H9 (cell line): ENCODE measurements around the gene BAZ2A. TPM values are rescaled to one million over a fixed set of nuclear protein-coding genes. Genes with fewer than 3 reads are reported as not detected.

Experiments used
- DNase-seq: peaks from one replicate; pipeline ENCODE4 v3.0.0-alpha.2; 2017
- H2AFZ ChIP-seq: one replicate; pipeline ENCODE4 v1.6.1; 2013; ENCODE audit warnings: mild to moderate bottlenecking, low read length, control low read depth, moderate library complexity
- H2AK5ac ChIP-seq: 2 replicates; pipeline ENCODE4 v1.6.1; 2013; ENCODE audit warnings: low read length, control low read depth, mixed read lengths; ENCODE audit not compliant: insufficient read length
- H2BK120ac ChIP-seq: one replicate; pipeline ENCODE4 v1.6.1; 2013; ENCODE audit warnings: low read depth, mild to moderate bottlenecking, low read length, control low read depth, inconsistent platforms; ENCODE audit not compliant: poor library complexity, severe bottlenecking
- H2BK12ac ChIP-seq: 2 replicates; pipeline ENCODE4 v1.6.1; 2013; ENCODE audit warnings: low read length, control low read depth, mixed read lengths, low read depth; ENCODE audit not compliant: insufficient read length
- H2BK15ac ChIP-seq: 2 replicates; pipeline ENCODE4 v1.6.1; 2013; ENCODE audit warnings: low read depth, low read length, control low read depth
- H2BK20ac ChIP-seq: one replicate; pipeline ENCODE4 v1.6.1; 2013; ENCODE audit warnings: low read depth, mild to moderate bottlenecking, low read length, control low read depth, inconsistent platforms; ENCODE audit not compliant: poor library complexity, severe bottlenecking
- H2BK5ac ChIP-seq: 2 replicates; pipeline ENCODE4 v1.6.1; 2013; ENCODE audit warnings: low read length, control low read depth, mixed read lengths; ENCODE audit not compliant: insufficient read length
- H3K14ac ChIP-seq: 2 replicates; pipeline ENCODE4 v1.6.1; 2013; ENCODE audit warnings: low read length, control low read depth; ENCODE audit not compliant: insufficient read depth
- H3K18ac ChIP-seq: 2 replicates; pipeline ENCODE4 v1.6.1; 2013; ENCODE audit warnings: low read depth, mild to moderate bottlenecking, mixed read lengths, low read length, control low read depth; ENCODE audit not compliant: insufficient read length
- H3K23ac ChIP-seq: 2 replicates; pipeline ENCODE4 v1.6.1; 2013; ENCODE audit warnings: low read length, control low read depth, mixed read lengths, low read depth; ENCODE audit not compliant: insufficient read length
- H3K23me2 ChIP-seq: 2 replicates; pipeline ENCODE4 v1.6.1; 2013; ENCODE audit warnings: low read depth, mild to moderate bottlenecking, mixed read lengths, low read length, control low read depth; ENCODE audit not compliant: insufficient read length, poor library complexity, severe bottlenecking
- H3K27ac ChIP-seq: 2 replicates; pipeline ENCODE4 v1.5.1; 2013; ENCODE audit warnings: low read length, control low read depth, mixed read lengths, low read depth; ENCODE audit not compliant: insufficient read length
- H3K27me3 ChIP-seq: 2 replicates; pipeline ENCODE4 v1.6.1; 2013; ENCODE audit warnings: low read length, control low read depth, inconsistent platforms; ENCODE audit not compliant: insufficient read depth
- H3K4ac ChIP-seq: 2 replicates; pipeline ENCODE4 v1.6.1; 2013; ENCODE audit warnings: low read depth, mild to moderate bottlenecking, control low read depth, inconsistent platforms, low read length, moderate library complexity
- H3K4me1 ChIP-seq: 2 replicates; pipeline ENCODE4 v1.6.1; 2013; ENCODE audit warnings: low read length, control low read depth, inconsistent platforms; ENCODE audit not compliant: insufficient read depth
- H3K4me2 ChIP-seq: 2 replicates; pipeline ENCODE4 v1.6.1; 2013; ENCODE audit warnings: low read length, control low read depth, mixed read lengths; ENCODE audit not compliant: insufficient read length, insufficient read depth
- H3K56ac ChIP-seq: 2 replicates; pipeline ENCODE4 v1.6.1; 2013; ENCODE audit warnings: low read depth, mild to moderate bottlenecking, mixed read lengths, low read length, control low read depth; ENCODE audit not compliant: insufficient read length
- H3K79me1 ChIP-seq: 2 replicates; pipeline ENCODE4 v1.6.1; 2013; ENCODE audit warnings: low read depth, mild to moderate bottlenecking, moderate library complexity, low read length, control low read depth, inconsistent platforms; ENCODE audit not compliant: insufficient read depth, poor library complexity, severe bottlenecking
- H3K79me2 ChIP-seq: 2 replicates; pipeline ENCODE4 v1.6.1; 2013; ENCODE audit warnings: low read length, control low read depth, inconsistent platforms; ENCODE audit not compliant: insufficient read depth
- H3K9ac ChIP-seq: 2 replicates; pipeline ENCODE4 v1.6.1; 2013; ENCODE audit warnings: low read length, control low read depth, mixed read lengths; ENCODE audit not compliant: insufficient read length; ENCODE audit errors: extremely low read depth
- H3K9me3 ChIP-seq: one replicate; pipeline ENCODE4 v1.6.1; 2013; ENCODE audit warnings: low read depth, low read length, inconsistent platforms; ENCODE audit not compliant: control insufficient read depth
- H3T11ph ChIP-seq: one replicate; pipeline ENCODE4 v1.6.1; 2013; ENCODE audit warnings: mild to moderate bottlenecking, low read length, control low read depth, inconsistent platforms
- H4K20me1 ChIP-seq: one replicate; pipeline ENCODE4 v1.6.1; 2013; ENCODE audit not compliant: control insufficient read depth, insufficient read length, insufficient read depth
- H4K5ac ChIP-seq: 2 replicates; pipeline ENCODE4 v1.6.1; 2013; ENCODE audit warnings: low read depth, mild to moderate bottlenecking, mixed read lengths, low read length, control low read depth; ENCODE audit not compliant: insufficient read length
- H4K8ac ChIP-seq: replicated peaks from 2 replicates; pipeline ENCODE4 v1.6.1; 2013; ENCODE audit warnings: low read length, control low read depth, mixed read lengths, low read depth; ENCODE audit not compliant: insufficient read length
- H4K91ac ChIP-seq: 2 replicates; pipeline ENCODE4 v1.6.1; 2013; ENCODE audit warnings: low read depth, mild to moderate bottlenecking, moderate library complexity, mixed read lengths, low read length, control low read depth; ENCODE audit not compliant: insufficient read length
- H3K27ac Mint-ChIP-seq, 3 experiments: 2 replicates in 2 of 3; 3 replicates in 1 of 3; pipeline ENCODE4 v1.8.0; 2020 to 2021; ENCODE audit warnings: mixed read lengths in 3 of 3, mild to moderate bottlenecking in 1 of 3, moderate library complexity in 1 of 3
- H3K27me3 Mint-ChIP-seq: 2 replicates; pipeline ENCODE4 v1.8.0; 2021; ENCODE audit warnings: low read depth, mild to moderate bottlenecking, moderate library complexity, mixed read lengths
- H3K36me3 Mint-ChIP-seq, 3 experiments: 2 replicates in 2 of 3; 3 replicates in 1 of 3; pipeline ENCODE4 v1.8.0; 2020 to 2021; ENCODE audit warnings: low read depth in 3 of 3, mixed read lengths in 3 of 3; ENCODE audit not compliant: insufficient read depth in 1 of 3
- H3K4me1 Mint-ChIP-seq, 2 experiments: 2 replicates each; pipeline ENCODE4 v1.8.0; 2020; ENCODE audit warnings: mixed read lengths in 2 of 2
- H3K4me3 Mint-ChIP-seq, 2 experiments: 2 replicates in 1 of 2; 3 replicates in 1 of 2; pipeline ENCODE4 v1.8.0; 2020 to 2021; ENCODE audit warnings: mild to moderate bottlenecking in 2 of 2, mixed read lengths in 2 of 2, moderate library complexity in 1 of 2
- H3K9me3 Mint-ChIP-seq, 2 experiments: 2 replicates in 1 of 2; 3 replicates in 1 of 2; pipeline ENCODE4 v1.8.0; 2020; ENCODE audit warnings: mild to moderate bottlenecking in 2 of 2, mixed read lengths in 2 of 2, moderate library complexity in 1 of 2
- CTCF ChIP-seq: fragments of 200-600 bp; sonication (generic); conservative IDR thresholded peaks from 3 replicates; pipeline ENCODE4 v1.8.0; 2021; ENCODE audit warnings: antibody characterized with exemption, mild to moderate bottlenecking
- WGBS: extraction: QIAGEN DNeasy Blood & Tissue Kit; methylation state at CpG from one replicate; pipeline ENCODE4 v1.1.7; 2013; ENCODE audit warnings: missing lambda C conversion rate, low lambda C conversion rate, mixed read lengths; ENCODE audit not compliant: insufficient read length; ENCODE audit errors: extremely low coverage; 5-methylcytosine and 5-hydroxymethylcytosine counted together
- total RNA-seq: library from RNA; stranded (reverse); gene quantifications from 2 replicates; pipeline ENCODE4 v1.2.1, GENCODE V29; 2021

The BAZ2A gene
- total RNA-seq, 1 experiment from 2014 or later = 108 TPM

- no peaks in the 10 kb centered on the region for H3K9me3 Mint-ChIP-seq
- Histone ChIP-seq H4K91ac (no peak overlapping the region), H3K56ac (no peak overlapping the region), H2BK5ac (no peak overlapping the region), H3K9me3 (no peaks in the 10 kb centered on the region), H3K79me1 (no peaks in the 10 kb centered on the region), H3K27ac (no peak overlapping the region), H4K20me1 (peaks cover 2% of the 10 kb centered on the region), H4K8ac (no peak overlapping the region), H3K9ac (no peak overlapping the region), H3K79me2 (no peaks in the 10 kb centered on the region), H3K23me2 (no peaks in the 10 kb centered on the region), H2BK20ac (no peak overlapping the region), H3K4ac (no peak overlapping the region), H3K14ac (no peak overlapping the region), H3K4me1 (no peaks in the 10 kb centered on the region; the same call in 1 of the 2 replicates), H3K18ac (no peak overlapping the region), H2AK5ac (no peak overlapping the region), H2BK12ac (no peak overlapping the region), H3K4me2 (no peak overlapping the region), H3T11ph (no peak overlapping the region), H3K27me3 (no peaks in the 10 kb centered on the region), H3K23ac (no peak overlapping the region), H2BK120ac (no peak overlapping the region), H2BK15ac (no peak overlapping the region), H4K5ac (no peak overlapping the region), H2AFZ (no peak overlapping the region)
- no peak overlapping the region for H3K27ac Mint-ChIP-seq
- peaks cover 0 to 8% (median 0%) of the 10 kb centered on the region in 3 experiments; a peak in 2 of 7 replicates for H3K36me3 Mint-ChIP-seq
- H3K4me3 Mint-ChIP-seq = no peak overlapping the region
- WGBS = no CpG with 5 or more reads among the region's 1 CpG
- no peak for DNase-seq
- peaks cover 10 to 17% of the 10 kb centered on the region in 2 experiments for H3K4me1 Mint-ChIP-seq
- no peak for TF ChIP-seq CTCF
- no peaks in the 10 kb centered on the region for H3K27me3 Mint-ChIP-seq
Observed at GRCh38 chr12:56568146-56568545, 62.0 kb downstream of the BAZ2A start.
